GM10847 (cell line): Measurements from ENCODE around the gene METTL25B.
A peak's percentile ranks its signal among the peaks of the same experiment; 100 is the strongest.

Experiments used
- POLR2A ChIP-seq: IDR thresholded peaks from 2 replicates; pipeline ENCODE4 v1.6.1; 2011; ENCODE audit not compliant: insufficient read length; ENCODE audit errors: extremely low read depth

Gene METTL25B

GRCh38 chr1:156748670-156749418 lies 20.6 kb downstream of the METTL25B start:
- TF ChIP-seq POLR2A, result peak; percentile 19

- TF ChIP-seq POLR2A, result no peak
These were observed 21.3 kb downstream of the METTL25B start for GRCh38 chr1:156749419-156750118.

- no peak for TF ChIP-seq POLR2A
These were observed 22.0 kb downstream of the METTL25B start for GRCh38 chr1:156750191-156750672.

- no peak for TF ChIP-seq POLR2A
These were observed 22.6 kb downstream of the METTL25B start for GRCh38 chr1:156750711-156751450.

GRCh38 chr1:156751451-156751756 lies 23.1 kb downstream of the METTL25B start, which contains the start of gene HDGF:
Gene HDGF (minus strand): TSS chr1:156751675. CDS start chr1:156751429, 246 bp downstream.
- TF ChIP-seq POLR2A, result peak; percentile 16

GRCh38 chr1:156751757-156752481 lies 23.6 kb downstream of the METTL25B start:
- TF ChIP-seq POLR2A, result peak; percentile 48

GRCh38 chr1:156752843-156753482 lies 24.7 kb downstream of the METTL25B start:
- TF ChIP-seq POLR2A, result no peak

GRCh38 chr1:156754219-156754618 lies 25.9 kb downstream of the METTL25B start:
- no peak for TF ChIP-seq POLR2A

GRCh38 chr1:156755527-156755950 lies 27.3 kb downstream of the METTL25B start:
- no peak for TF ChIP-seq POLR2A

GRCh38 chr1:156756355-156756754 lies 28.1 kb downstream of the METTL25B start:
- no peak for TF ChIP-seq POLR2A

GRCh38 chr1:156760092-156760795 lies 32.0 kb downstream of the METTL25B start:
- no peak for TF ChIP-seq POLR2A

- TF ChIP-seq POLR2A, result no peak
These were observed 32.5 kb downstream of the METTL25B start for GRCh38 chr1:156760796-156761104.

GRCh38 chr1:156765666-156766065 lies 37.4 kb downstream of the METTL25B start:
- no peak for TF ChIP-seq POLR2A
